Ishikawa (cell line): Measurements from ENCODE around the gene STX1B.

ENCODE experiments used
- EGR1 ChIP-seq: IDR thresholded peaks from 2 replicates; pipeline ENCODE4 v1.6.1; 2012
- NFIC ChIP-seq: IDR thresholded peaks from 2 replicates; pipeline ENCODE4 v1.6.1; 2012
- RAD21 ChIP-seq: IDR thresholded peaks from 2 replicates; pipeline ENCODE4 v1.6.1; 2012; ENCODE audit warnings: low read depth

- TF ChIP-seq RAD21 = no peak
- TF ChIP-seq EGR1 = no peak
- TF ChIP-seq NFIC = no peak
Observed at GRCh38 chr16:30976486-30976885, 34.0 kb downstream of the STX1B start.
